Activated CD4-positive, alpha-beta memory T cell treated with anti-CD3 and anti-CD28 coated beads, Interleukin-2, amount 10 ng/mL, durations not matched to agents 7 days and 5 days (primary cell): ENCODE data around the gene RAPGEF5. TPM values are rescaled to one million over a fixed set of nuclear protein-coding genes. Genes with fewer than 3 reads are reported as not detected.
A peak's percentile ranks its signal among the peaks of the same experiment; 100 is the strongest.

Experiments used
- CTCF ChIA-PET: fragments of 350-600 bp; sonication (Branson Sonifier 250); formaldehyde crosslinking; loops from one replicate; lab custom pipeline; 2021; ENCODE audit warnings: antibody characterized with exemption, inconsistent platforms; lab: Charles Lee
- POLR2A ChIA-PET: fragments of 350-600 bp; sonication (Branson Sonifier 250); formaldehyde crosslinking; loops from one replicate; lab custom pipeline; 2021; ENCODE audit warnings: antibody characterized with exemption; lab: Charles Lee
- DNase-seq: peaks from one replicate; pipeline ENCODE4 v3.0.0-alpha.2; 2020
- H3K27ac Mint-ChIP-seq: one replicate; pipeline ENCODE4 v1.8.0; 2021; ENCODE audit warnings: mild to moderate bottlenecking, mixed read lengths
- H3K27me3 Mint-ChIP-seq: one replicate; pipeline ENCODE4 v1.8.0; 2021; ENCODE audit warnings: mixed read lengths
- H3K36me3 Mint-ChIP-seq: one replicate; pipeline ENCODE4 v1.8.0; 2021; ENCODE audit warnings: low read depth, mixed read lengths
- H3K4me1 Mint-ChIP-seq: one replicate; pipeline ENCODE4 v1.8.0; 2021; ENCODE audit warnings: mixed read lengths
- H3K4me3 Mint-ChIP-seq: one replicate; pipeline ENCODE4 v1.8.0; 2021; ENCODE audit warnings: mild to moderate bottlenecking, mixed read lengths
- H3K9me3 Mint-ChIP-seq: one replicate; pipeline ENCODE4 v1.8.0; 2021; ENCODE audit warnings: mixed read lengths
- total RNA-seq, 2 experiments: library from RNA; stranded (reverse); gene quantifications; one replicate each; pipeline ENCODE4 v1.2.3, GENCODE V29; 2021

The RAPGEF5 gene
- total RNA-seq, 2 experiments from 2014 or later = 0.43 to 0.93 TPM

- Mint-ChIP-seq H3K36me3 (no peaks in the 10 kb centered on the region), H3K27ac (no peak overlapping the region), H3K27me3 (peaks cover 27% of the 10 kb centered on the region), H3K4me3 (no peak overlapping the region), H3K4me1 (no peaks in the 10 kb centered on the region), H3K9me3 (no peaks in the 10 kb centered on the region)
- CTCF ChIA-PET = no interaction called here
- POLR2A ChIA-PET = interaction anchor here (0.5 kb wide), 1 partner anchor 145 kb away, joined by 3 read pairs; no protein-coding TSS in a partner anchor
- no peak for DNase-seq
Measured at GRCh38 chr7:22280031-22280430, 76.9 kb downstream of the RAPGEF5 start.

GRCh38 chr7:22278660-22279059 is 78.3 kb downstream of the RAPGEF5 start:
- no peaks in the 10 kb centered on the region for H3K4me1 Mint-ChIP-seq
- POLR2A ChIA-PET = no interaction called here

GRCh38 chr7:22277375-22277774 is 79.6 kb downstream of the RAPGEF5 start:
- H3K27me3 Mint-ChIP-seq = peaks cover 23% of the 10 kb centered on the region
- DNase-seq = no peak
- H3K4me1 Mint-ChIP-seq = no peaks in the 10 kb centered on the region
- H3K36me3 Mint-ChIP-seq = no peaks in the 10 kb centered on the region
- no peak overlapping the region for H3K4me3 Mint-ChIP-seq
- H3K27ac Mint-ChIP-seq = no peak overlapping the region
- POLR2A ChIA-PET = no interaction called here
- CTCF ChIA-PET = no interaction called here
- H3K9me3 Mint-ChIP-seq = no peaks in the 10 kb centered on the region

More at GRCh38 chr7:22278660-22279059, 78.3 kb downstream of the RAPGEF5 start:
- DNase-seq = no peak
- Mint-ChIP-seq H3K9me3 (no peaks in the 10 kb centered on the region), H3K27me3 (peaks cover 23% of the 10 kb centered on the region), H3K27ac (no peak overlapping the region), H3K4me3 (no peak overlapping the region), H3K36me3 (no peaks in the 10 kb centered on the region)
- CTCF ChIA-PET = interaction anchor here (0.9 kb wide), 1 partner anchor 169 kb away, joined by 4 read pairs; no protein-coding TSS in a partner anchor

- no peak overlapping the region for H3K4me3 Mint-ChIP-seq
- no peaks in the 10 kb centered on the region for H3K36me3 Mint-ChIP-seq
- ChIA-PET POLR2A (no interaction called here), CTCF (interaction anchor here (1.1 kb wide), 1 partner anchor 36 kb away, joined by 3 read pairs; no protein-coding TSS in a partner anchor)
- DNase-seq = no peak
- no peaks in the 10 kb centered on the region for H3K9me3 Mint-ChIP-seq
- H3K27me3 Mint-ChIP-seq = peaks cover 16% of the 10 kb centered on the region
- H3K27ac Mint-ChIP-seq = no peak overlapping the region
- H3K4me1 Mint-ChIP-seq = no peaks in the 10 kb centered on the region
Measured at GRCh38 chr7:22275661-22276060, 81.3 kb downstream of the RAPGEF5 start.

GRCh38 chr7:22271311-22271710 is 85.6 kb downstream of the RAPGEF5 start:
- DNase-seq = no peak
- H3K27ac Mint-ChIP-seq = no peak overlapping the region
- no peaks in the 10 kb centered on the region for H3K9me3 Mint-ChIP-seq
- CTCF ChIA-PET = no interaction called here
- no peak overlapping the region for H3K4me3 Mint-ChIP-seq
- H3K4me1 Mint-ChIP-seq = peaks cover 9% of the 10 kb centered on the region
- peaks cover 22% of the 10 kb centered on the region for H3K27me3 Mint-ChIP-seq
- H3K36me3 Mint-ChIP-seq = no peaks in the 10 kb centered on the region
- POLR2A ChIA-PET = no interaction called here

- H3K9me3 Mint-ChIP-seq = no peaks in the 10 kb centered on the region
- ChIA-PET CTCF (no interaction called here), POLR2A (no interaction called here)
- H3K27me3 Mint-ChIP-seq = peaks cover 28% of the 10 kb centered on the region
- no peaks in the 10 kb centered on the region for H3K36me3 Mint-ChIP-seq
- peaks cover 9% of the 10 kb centered on the region for H3K4me1 Mint-ChIP-seq
- no peak overlapping the region for H3K4me3 Mint-ChIP-seq
- no peak for DNase-seq
- H3K27ac Mint-ChIP-seq = no peak overlapping the region
Measured at GRCh38 chr7:22270371-22270770, 86.6 kb downstream of the RAPGEF5 start.

- Mint-ChIP-seq H3K27me3 (peaks cover 32% of the 10 kb centered on the region), H3K9me3 (no peaks in the 10 kb centered on the region), H3K36me3 (no peaks in the 10 kb centered on the region), H3K27ac (no peak overlapping the region), H3K4me1 (peaks cover 9% of the 10 kb centered on the region), H3K4me3 (no peak overlapping the region)
- CTCF ChIA-PET = no interaction called here
- DNase-seq = no peak
- POLR2A ChIA-PET = no interaction called here
Measured at GRCh38 chr7:22269963-22270362, 87.0 kb downstream of the RAPGEF5 start.

- CTCF ChIA-PET = interaction anchor here (1.4 kb wide), 1 partner anchor 159 kb away, joined by 3 read pairs; no protein-coding TSS in a partner anchor
- Mint-ChIP-seq H3K36me3 (no peaks in the 10 kb centered on the region), H3K4me1 (peaks cover 9% of the 10 kb centered on the region), H3K27me3 (peaks cover 38% of the 10 kb centered on the region), H3K27ac (no peak overlapping the region), H3K4me3 (no peak overlapping the region), H3K9me3 (no peaks in the 10 kb centered on the region)
- POLR2A ChIA-PET = no interaction called here
- DNase-seq = no peak
Measured at GRCh38 chr7:22268884-22269421, 88.0 kb downstream of the RAPGEF5 start.

GRCh38 chr7:22267930-22268615 is 88.9 kb downstream of the RAPGEF5 start:
- no peak for DNase-seq

GRCh38 chr7:22262538-22262937 is 94.4 kb downstream of the RAPGEF5 start:
- CTCF ChIA-PET = no interaction called here
- POLR2A ChIA-PET = no interaction called here
- Mint-ChIP-seq H3K4me3 (no peak overlapping the region), H3K9me3 (no peaks in the 10 kb centered on the region), H3K36me3 (no peaks in the 10 kb centered on the region), H3K27ac (no peak overlapping the region), H3K27me3 (peaks cover 38% of the 10 kb centered on the region), H3K4me1 (no peaks in the 10 kb centered on the region)
- DNase-seq = no peak

More at GRCh38 chr7:22267930-22268615, 88.9 kb downstream of the RAPGEF5 start:
- ChIA-PET CTCF (interaction anchor here (1.4 kb wide), 1 partner anchor 158 kb away, joined by 3 read pairs; no protein-coding TSS in a partner anchor), POLR2A (no interaction called here)
- Mint-ChIP-seq H3K4me3 (no peak overlapping the region), H3K9me3 (no peaks in the 10 kb centered on the region), H3K27ac (no peak overlapping the region), H3K4me1 (peaks cover 9% of the 10 kb centered on the region), H3K27me3 (peaks cover 37% of the 10 kb centered on the region), H3K36me3 (no peaks in the 10 kb centered on the region)

GRCh38 chr7:22256541-22257096 is 100.3 kb downstream of the RAPGEF5 start:
- H3K4me3 Mint-ChIP-seq = no peak overlapping the region
- no peak overlapping the region for H3K27ac Mint-ChIP-seq
- DNase-seq = no peak
- H3K4me1 Mint-ChIP-seq = peaks cover 2% of the 10 kb centered on the region
- ChIA-PET POLR2A (interaction anchor here (1.1 kb wide), 1 partner anchor 38 kb away, joined by 3 read pairs; no protein-coding TSS in a partner anchor), CTCF (interaction anchor here (2.1 kb wide), 1 partner anchor 147 kb away, joined by 7 read pairs; no protein-coding TSS in a partner anchor)
- peaks cover 22% of the 10 kb centered on the region for H3K27me3 Mint-ChIP-seq
- H3K36me3 Mint-ChIP-seq = no peaks in the 10 kb centered on the region
- no peaks in the 10 kb centered on the region for H3K9me3 Mint-ChIP-seq

- CTCF ChIA-PET = interaction anchor here (2.1 kb wide), 1 partner anchor 146 kb away, joined by 7 read pairs; no protein-coding TSS in a partner anchor
- no peak for DNase-seq
- Mint-ChIP-seq H3K36me3 (no peaks in the 10 kb centered on the region), H3K4me3 (no peak overlapping the region), H3K27me3 (peaks cover 21% of the 10 kb centered on the region), H3K27ac (no peak overlapping the region), H3K4me1 (peaks cover 2% of the 10 kb centered on the region), H3K9me3 (no peaks in the 10 kb centered on the region)
- POLR2A ChIA-PET = no interaction called here
Measured at GRCh38 chr7:22255834-22256233, 101.1 kb downstream of the RAPGEF5 start.

GRCh38 chr7:22255342-22255741 is 101.6 kb downstream of the RAPGEF5 start:
- no peaks in the 10 kb centered on the region for H3K36me3 Mint-ChIP-seq
- DNase-seq = peak; percentile 19
- POLR2A ChIA-PET = no interaction called here
- CTCF ChIA-PET = no interaction called here
- no peak overlapping the region for H3K27ac Mint-ChIP-seq
- H3K27me3 Mint-ChIP-seq = peaks cover 21% of the 10 kb centered on the region
- no peaks in the 10 kb centered on the region for H3K9me3 Mint-ChIP-seq
- H3K4me3 Mint-ChIP-seq = no peak overlapping the region
- peaks cover 2% of the 10 kb centered on the region for H3K4me1 Mint-ChIP-seq
